B cell (primary cell): ENCODE data around the gene RGS7BP. TPM values are rescaled to one million over a fixed set of nuclear protein-coding genes. Genes with fewer than 3 reads are reported as not detected.

Source experiments
- ATAC-seq: fragments of 200-7000 bp; cut with Tn5 transposase; one replicate; pipeline ENCODE4 v1.10.0; 2021; ENCODE audit warnings: low read depth, mild to moderate bottlenecking, moderate number of reproducible peaks, moderate library complexity
- CTCF ChIA-PET: fragments of 350-600 bp; sonication (Branson Sonifier 250); formaldehyde crosslinking; loops from one replicate; lab custom pipeline; 2021; ENCODE audit warnings: antibody characterized with exemption, inconsistent platforms; lab: Charles Lee
- POLR2A ChIA-PET: fragments of 350-600 bp; sonication (Branson Sonifier 250); formaldehyde crosslinking; loops from one replicate; lab custom pipeline; 2021; ENCODE audit warnings: antibody characterized with exemption; lab: Charles Lee
- DNase-seq: peaks from one replicate; pipeline ENCODE4 v3.0.0; 2013
- H2AFZ ChIP-seq: 2 replicates; pipeline ENCODE4 v1.6.1; 2012; ENCODE audit warnings: mild to moderate bottlenecking, low read depth, low read length; ENCODE audit not compliant: insufficient read depth, poor library complexity, severe bottlenecking
- H3K27ac ChIP-seq, 2 donors: 1 replicate in 1 of 2; 2 replicates in 1 of 2; pipeline ENCODE4 v1.5.1; 2012 to 2013; ENCODE audit warnings: low read length in 2 of 2, mild to moderate bottlenecking in 2 of 2, moderate library complexity in 1 of 2
- H3K27me3 ChIP-seq, 4 experiments: fragments of 200-600 bp in 1 of 4; sonication (generic) in 1 of 4; replicated peaks in 1 of 4; 1 replicate in 2 of 4; 2 replicates in 2 of 4; pipeline versions ENCODE4 v1.6.1 to v1.7.0; 2013 to 2016; ENCODE audit warnings: low read length in 3 of 4, mild to moderate bottlenecking in 2 of 4, mixed read lengths in 1 of 4, moderate library complexity in 1 of 4; ENCODE audit not compliant: insufficient read depth in 4 of 4, control insufficient read depth in 3 of 4; ENCODE audit errors: control extremely low read depth in 1 of 4
- H3K36me3 ChIP-seq, 2 experiments: replicated peaks in 1 of 2; 1 replicate in 1 of 2; 2 replicates in 1 of 2; pipeline versions ENCODE4 v1.6.1 to v1.7.1; 2013; ENCODE audit warnings: low read length in 1 of 2; ENCODE audit not compliant: insufficient read depth in 2 of 2, control insufficient read depth in 1 of 2; ENCODE audit errors: control extremely low read depth in 1 of 2, extremely low read depth in 1 of 2
- H3K4me1 ChIP-seq, 2 donors: fragments of 200-600 bp in 1 of 2; sonication (generic) in 1 of 2; 1 replicate in 1 of 2; 2 replicates in 1 of 2; pipeline versions ENCODE4 v1.5.1 to v1.6.1; 2013 to 2017; ENCODE audit warnings: low read length in 2 of 2; ENCODE audit not compliant: control insufficient read depth in 2 of 2, insufficient read depth in 2 of 2
- H3K4me2 ChIP-seq: replicated peaks from 2 replicates; pipeline ENCODE3; 2012; ENCODE audit warnings: mild to moderate bottlenecking, low read depth, low read length; ENCODE audit not compliant: poor library complexity, severe bottlenecking
- H3K4me3 ChIP-seq, 5 experiments: fragments of 200-600 bp in 1 of 5; sonication (generic) in 1 of 5; 1 replicate in 3 of 5; 2 replicates in 2 of 5; pipeline versions ENCODE4 v1.5.1 to v1.7.0; 2011 to 2016; ENCODE audit warnings: low read length in 4 of 5, mild to moderate bottlenecking in 4 of 5, low read depth in 2 of 5, control low read depth in 1 of 5, moderate library complexity in 1 of 5; ENCODE audit not compliant: insufficient read depth in 1 of 5; ENCODE audit errors: control extremely low read depth in 1 of 5, extremely low read depth in 1 of 5
- H3K79me2 ChIP-seq: fragments of 200-600 bp; sonication (generic); one replicate; pipeline ENCODE4 v1.6.0; 2016; ENCODE audit warnings: low read length; ENCODE audit not compliant: control insufficient read depth, insufficient read depth
- H3K9ac ChIP-seq: fragments of 200-600 bp; sonication (generic); 2 replicates; pipeline ENCODE4 v1.6.1; 2017; ENCODE audit warnings: mild to moderate bottlenecking, low read length, moderate library complexity
- H3K9me3 ChIP-seq, 3 donors: one replicate each; pipeline versions ENCODE4 v1.6.1 to v1.7.1; 2013; ENCODE audit warnings: low read length in 2 of 3; ENCODE audit not compliant: control insufficient read depth in 2 of 3, insufficient read depth in 1 of 3; ENCODE audit errors: control extremely low read depth in 1 of 3
- H4K20me1 ChIP-seq: 2 replicates; pipeline ENCODE4 v1.6.0; 2012; ENCODE audit warnings: mild to moderate bottlenecking, low read length; ENCODE audit not compliant: insufficient read depth, control insufficient read depth, poor library complexity, severe bottlenecking
- H3K27ac Mint-ChIP-seq: one replicate; pipeline ENCODE4 v1.8.0; 2021; ENCODE audit warnings: mixed read lengths
- H3K27me3 Mint-ChIP-seq: one replicate; pipeline ENCODE4 v1.8.0; 2021; ENCODE audit warnings: mixed read lengths
- H3K4me1 Mint-ChIP-seq: one replicate; pipeline ENCODE4 v1.8.0; 2021; ENCODE audit warnings: mixed read lengths
- H3K4me3 Mint-ChIP-seq: one replicate; pipeline ENCODE4 v1.8.0; 2021; ENCODE audit warnings: mixed read lengths
- H3K9me3 Mint-ChIP-seq: one replicate; pipeline ENCODE4 v1.8.0; 2022; ENCODE audit warnings: mixed read lengths; ENCODE audit not compliant: insufficient read depth
- EZH2 ChIP-seq: IDR thresholded peaks from 2 replicates; pipeline ENCODE4 v1.6.1; 2012; ENCODE audit warnings: borderline replicate concordance, low read depth, mild to moderate bottlenecking, moderate library complexity, low read length; ENCODE audit not compliant: insufficient read depth, poor library complexity, severe bottlenecking
- WGBS: methylation state at CpG from one replicate; pipeline ENCODE4 v1.1.5; 2013; ENCODE audit warnings: missing lambda C conversion rate; ENCODE audit not compliant: insufficient coverage; 5-methylcytosine and 5-hydroxymethylcytosine counted together
- intact Hi-C: fragments of 100-400 bp; cut with micrococcal nuclease; formaldehyde crosslinking; loops from one replicate; pipeline ENCODE4 v1.10.0; 2022
- polyA plus RNA-seq: library from polyadenylated mRNA; depleted of rRNA; stranded (reverse); fragments of >200 nt; gene quantifications from 2 replicates; pipeline ENCODE4 v1.2.3, GENCODE V29; 2012
- total RNA-seq, 2 donors: library from RNA; stranded (reverse); fragments of 120-200 nt in 1 of 2; gene quantifications; 1 replicate in 1 of 2; 2 replicates in 1 of 2; pipeline versions ENCODE4 v1.2.3 to v1.2.4, GENCODE V29; 2013 to 2022
- TF ChIP-seq, protein P1 (sequence below): fragments of 200-600 bp; IDR thresholded peaks from one replicate; pipeline ENCODE4 v1.8.0; 2022; ENCODE audit warnings: antibody characterized with exemption, mild to moderate bottlenecking

The RGS7BP gene
- total and polyA plus RNA-seq, 2 donors (not counting 1 experiment from before 2014, with no cell fraction given): not detected

DNA sequence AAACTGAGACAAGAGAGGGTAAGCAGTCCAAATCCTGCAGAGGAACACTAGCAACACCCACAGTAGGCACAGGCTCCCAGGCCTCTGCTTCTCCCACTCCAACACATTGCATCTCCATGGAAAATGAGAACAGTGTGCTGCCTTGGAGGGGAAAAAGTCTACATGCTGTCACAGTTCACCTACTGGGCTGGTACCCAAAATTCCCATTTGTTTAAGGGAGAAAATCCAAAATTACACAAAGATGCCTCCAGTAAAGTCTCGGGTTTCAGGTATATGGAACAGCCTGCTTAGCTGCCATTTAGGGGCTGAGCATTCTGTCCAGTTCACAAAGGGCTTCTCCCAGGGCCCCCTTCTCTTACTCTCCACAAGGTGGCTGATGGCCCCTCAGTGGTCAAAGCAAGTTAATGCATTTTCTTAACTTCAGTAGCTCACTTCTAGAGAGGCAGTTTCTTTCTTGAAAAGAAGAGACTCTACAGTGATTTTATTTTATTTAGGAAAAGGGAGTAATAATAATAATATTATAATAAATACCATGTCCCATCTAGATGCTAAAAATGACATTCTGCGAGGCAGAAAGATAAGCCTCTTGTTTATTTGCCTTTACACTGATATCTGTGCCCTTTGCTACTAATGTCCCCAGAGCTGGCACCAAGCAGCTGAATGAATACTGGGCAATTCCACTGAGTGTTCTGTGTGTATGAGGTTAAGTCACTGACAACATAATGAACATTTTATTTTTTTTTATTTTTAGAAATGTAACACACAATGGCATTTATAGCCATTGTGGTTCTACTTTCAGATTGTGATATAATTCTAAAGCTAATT, 89.4 kb downstream of the RGS7BP start:
- ATAC-seq (no peak), DNase-seq (no peak)
- no peak for TF ChIP-seq EZH2
- TF ChIP-seq, protein P1, sequence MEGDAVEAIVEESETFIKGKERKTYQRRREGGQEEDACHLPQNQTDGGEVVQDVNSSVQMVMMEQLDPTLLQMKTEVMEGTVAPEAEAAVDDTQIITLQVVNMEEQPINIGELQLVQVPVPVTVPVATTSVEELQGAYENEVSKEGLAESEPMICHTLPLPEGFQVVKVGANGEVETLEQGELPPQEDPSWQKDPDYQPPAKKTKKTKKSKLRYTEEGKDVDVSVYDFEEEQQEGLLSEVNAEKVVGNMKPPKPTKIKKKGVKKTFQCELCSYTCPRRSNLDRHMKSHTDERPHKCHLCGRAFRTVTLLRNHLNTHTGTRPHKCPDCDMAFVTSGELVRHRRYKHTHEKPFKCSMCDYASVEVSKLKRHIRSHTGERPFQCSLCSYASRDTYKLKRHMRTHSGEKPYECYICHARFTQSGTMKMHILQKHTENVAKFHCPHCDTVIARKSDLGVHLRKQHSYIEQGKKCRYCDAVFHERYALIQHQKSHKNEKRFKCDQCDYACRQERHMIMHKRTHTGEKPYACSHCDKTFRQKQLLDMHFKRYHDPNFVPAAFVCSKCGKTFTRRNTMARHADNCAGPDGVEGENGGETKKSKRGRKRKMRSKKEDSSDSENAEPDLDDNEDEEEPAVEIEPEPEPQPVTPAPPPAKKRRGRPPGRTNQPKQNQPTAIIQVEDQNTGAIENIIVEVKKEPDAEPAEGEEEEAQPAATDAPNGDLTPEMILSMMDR: no peak
- Histone ChIP-seq H3K36me3 (no peaks in the 10 kb centered on the region), H3K9ac (no peak overlapping the region), H3K79me2 (no peaks in the 10 kb centered on the region), H3K4me3 (no peak overlapping the region), H3K27ac (no peak overlapping the region), H4K20me1 (no peaks in the 10 kb centered on the region), H3K4me1 (no peaks in the 10 kb centered on the region), H2AFZ (no peak overlapping the region), H3K9me3 (no peaks in the 10 kb centered on the region), H3K4me2 (no peak overlapping the region), H3K27me3 (no peaks in the 10 kb centered on the region)
- Mint-ChIP-seq H3K9me3 (no peaks in the 10 kb centered on the region), H3K27me3 (no peaks in the 10 kb centered on the region), H3K4me1 (no peaks in the 10 kb centered on the region), H3K27ac (no peak overlapping the region), H3K4me3 (no peak overlapping the region)
- intact Hi-C loops: no loop called here
- POLR2A ChIA-PET: no interaction called here
- CTCF ChIA-PET: interaction anchor here (0.9 to 1.4 kb wide), 2 partner anchors 13 to 16 kb away, joined by 3 to 4 read pairs; no protein-coding TSS in a partner anchor
- 67% methylated on average over 1 of the region's 2 CpGs for WGBS

DNA sequence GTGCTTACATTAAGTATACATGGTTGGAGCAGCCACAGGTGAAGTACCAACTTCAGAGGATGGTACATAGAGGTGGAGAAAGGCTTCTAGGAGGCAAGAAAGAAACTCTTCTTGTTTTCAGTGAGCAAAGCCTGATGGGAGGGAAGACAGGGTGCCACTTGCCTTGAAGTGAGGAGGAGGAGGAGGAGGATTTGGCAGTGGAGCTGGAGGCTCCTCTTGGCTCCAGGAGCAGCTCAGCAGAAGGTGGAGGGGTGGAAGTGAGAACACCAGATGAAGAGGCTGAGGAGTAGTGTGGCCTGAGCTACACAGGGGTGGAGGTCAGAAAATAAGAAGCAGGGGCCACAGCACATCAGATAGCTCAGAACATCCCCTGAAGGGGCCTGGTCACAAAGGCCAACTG, 93.4 kb downstream of the RGS7BP start:
- Mint-ChIP-seq H3K27me3 (no peaks in the 10 kb centered on the region), H3K9me3 (no peaks in the 10 kb centered on the region), H3K4me1 (no peaks in the 10 kb centered on the region), H3K4me3 (no peak overlapping the region), H3K27ac (no peak overlapping the region)
- ChIA-PET CTCF (interaction anchor here (1.1 kb wide), 1 partner anchor 9 kb away, joined by 3 read pairs; no protein-coding TSS in a partner anchor), POLR2A (no interaction called here)
- H3K4me2 ChIP-seq: no peak overlapping the region
- no peak overlapping the region for H3K9ac ChIP-seq
- H3K36me3 ChIP-seq: no peaks in the 10 kb centered on the region
- DNase-seq (no peak), ATAC-seq (no peak)
- no peak overlapping the region for H3K27ac ChIP-seq
- intact Hi-C loops: no loop called here
- TF ChIP-seq, protein P1: no peak
- no peak for TF ChIP-seq EZH2
- no peak overlapping the region for H3K4me3 ChIP-seq
- H4K20me1 ChIP-seq: no peaks in the 10 kb centered on the region
- H3K9me3 ChIP-seq: no peaks in the 10 kb centered on the region
- H3K4me1 ChIP-seq: no peaks in the 10 kb centered on the region
- H3K27me3 ChIP-seq: no peaks in the 10 kb centered on the region
- no peak overlapping the region for H2AFZ ChIP-seq
- no peaks in the 10 kb centered on the region for H3K79me2 ChIP-seq
